ENCODE results near the gene VAV3. TPM values are rescaled to one million over a fixed set of nuclear protein-coding genes. Genes with fewer than 3 reads are reported as not detected.

The VAV3 gene
- total RNA-seq, 1 donor from 2014 or later, result 0.12 TPM

DNA sequence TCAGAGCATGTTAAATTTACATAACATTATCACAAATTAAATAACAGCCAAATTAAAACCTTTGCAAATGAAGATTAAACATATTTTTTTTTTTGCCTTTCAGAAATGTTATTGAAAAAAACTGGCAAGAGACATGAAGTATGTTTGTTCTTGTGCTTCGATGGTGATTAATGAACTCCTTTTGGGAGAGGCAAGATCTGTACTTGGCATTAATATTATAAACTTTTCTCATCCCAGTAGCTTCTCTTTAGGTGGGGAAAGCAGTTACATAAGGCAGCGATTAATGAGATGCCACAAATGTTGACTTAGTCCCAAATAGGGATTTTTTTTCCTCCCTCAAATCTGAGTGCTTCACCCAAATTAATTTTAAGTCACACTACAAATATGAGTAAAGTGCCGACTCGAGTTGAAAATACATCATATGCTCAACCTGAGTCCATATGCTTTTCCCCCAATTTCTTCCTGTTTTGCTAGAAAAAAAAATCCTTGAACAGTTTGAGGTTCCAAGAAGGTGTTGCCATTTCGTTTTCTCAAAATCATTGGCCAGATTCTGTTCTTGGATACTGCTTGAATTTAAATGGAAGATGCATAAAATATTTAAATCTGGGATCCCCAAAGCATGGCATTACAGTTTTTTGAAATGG is 294.5 kb downstream of the VAV3 start:
- TF ChIP-seq, protein P1, sequence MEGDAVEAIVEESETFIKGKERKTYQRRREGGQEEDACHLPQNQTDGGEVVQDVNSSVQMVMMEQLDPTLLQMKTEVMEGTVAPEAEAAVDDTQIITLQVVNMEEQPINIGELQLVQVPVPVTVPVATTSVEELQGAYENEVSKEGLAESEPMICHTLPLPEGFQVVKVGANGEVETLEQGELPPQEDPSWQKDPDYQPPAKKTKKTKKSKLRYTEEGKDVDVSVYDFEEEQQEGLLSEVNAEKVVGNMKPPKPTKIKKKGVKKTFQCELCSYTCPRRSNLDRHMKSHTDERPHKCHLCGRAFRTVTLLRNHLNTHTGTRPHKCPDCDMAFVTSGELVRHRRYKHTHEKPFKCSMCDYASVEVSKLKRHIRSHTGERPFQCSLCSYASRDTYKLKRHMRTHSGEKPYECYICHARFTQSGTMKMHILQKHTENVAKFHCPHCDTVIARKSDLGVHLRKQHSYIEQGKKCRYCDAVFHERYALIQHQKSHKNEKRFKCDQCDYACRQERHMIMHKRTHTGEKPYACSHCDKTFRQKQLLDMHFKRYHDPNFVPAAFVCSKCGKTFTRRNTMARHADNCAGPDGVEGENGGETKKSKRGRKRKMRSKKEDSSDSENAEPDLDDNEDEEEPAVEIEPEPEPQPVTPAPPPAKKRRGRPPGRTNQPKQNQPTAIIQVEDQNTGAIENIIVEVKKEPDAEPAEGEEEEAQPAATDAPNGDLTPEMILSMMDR (IDR thresholded peaks at IDR 0.05), result no peak
- peaks cover 7% of the 10 kb centered on the region for H3K27me3 Mint-ChIP-seq (ENCODE audit: low read depth)
- H3K4me1 Mint-ChIP-seq (ENCODE audit: low read depth), result peaks cover 5% of the 10 kb centered on the region

DNA sequence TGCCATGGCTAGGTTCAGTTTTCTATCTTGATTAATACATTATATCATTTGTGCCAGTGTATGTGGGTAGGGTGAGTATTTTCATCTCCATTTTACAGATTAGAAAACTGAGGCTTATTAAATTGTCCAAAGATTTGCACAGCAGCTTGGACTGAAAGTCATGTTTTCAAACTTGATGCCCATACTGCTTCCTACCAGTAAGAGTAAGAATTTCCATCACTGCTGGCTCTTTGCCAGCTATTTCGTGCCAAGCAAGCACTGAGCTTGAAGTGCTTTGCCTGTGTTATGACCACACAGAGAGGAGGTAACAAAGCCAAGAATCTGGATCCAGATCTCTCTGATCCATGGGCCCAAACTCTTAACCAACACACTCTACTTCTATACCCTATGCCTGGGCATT is 295.0 kb downstream of the VAV3 start:
- peaks cover 4% of the 10 kb centered on the region for H3K9me3 Mint-ChIP-seq (ENCODE audit: low read depth)

More for the DNA sequence above, 294.5 kb downstream of the VAV3 start:
- Mint-ChIP-seq H3K4me3 (ENCODE audit: unreplicated experiment) (no peak overlapping the region), H3K9me3 (ENCODE audit: low read depth) (peaks cover 4% of the 10 kb centered on the region), H3K36me3 (ENCODE audit: low read depth) (no peaks in the 10 kb centered on the region), H3K27ac (ENCODE audit: unreplicated experiment) (no peak overlapping the region)
- DNase-seq (ENCODE audit: low spot score), result no peak

DNA sequence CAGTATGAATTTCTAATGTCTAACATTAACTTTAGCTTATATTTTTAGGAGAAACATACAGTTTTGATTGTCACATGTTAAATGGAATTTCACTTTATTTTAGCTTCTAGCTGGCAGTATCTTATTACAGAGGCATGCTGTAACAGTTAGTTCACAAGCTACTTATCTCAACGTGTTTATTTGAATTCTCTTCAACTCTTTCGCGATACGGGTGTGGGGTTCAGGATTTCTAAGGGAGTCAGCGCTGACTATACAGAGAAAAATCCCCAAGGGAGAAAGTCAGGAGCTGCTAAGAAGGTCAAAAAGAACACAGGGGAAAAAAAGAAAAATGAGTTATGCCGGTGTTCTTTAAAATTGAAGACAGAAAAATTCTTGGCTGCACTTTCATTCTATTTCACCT is 296.2 kb downstream of the VAV3 start:
- TF ChIP-seq, protein P1 (IDR thresholded peaks at IDR 0.05), result no peak
- peaks cover 7% of the 10 kb centered on the region for H3K27me3 Mint-ChIP-seq (ENCODE audit: low read depth)
- peaks cover 5% of the 10 kb centered on the region for H3K4me1 Mint-ChIP-seq (ENCODE audit: low read depth)
- H3K27ac Mint-ChIP-seq (ENCODE audit: unreplicated experiment), result no peak overlapping the region
- H3K36me3 Mint-ChIP-seq (ENCODE audit: low read depth), result no peaks in the 10 kb centered on the region
- no peak for DNase-seq (ENCODE audit: low spot score)
- no peak overlapping the region for H3K4me3 Mint-ChIP-seq (ENCODE audit: unreplicated experiment)
- H3K9me3 Mint-ChIP-seq (ENCODE audit: low read depth), result no peaks in the 10 kb centered on the region

More for the DNA sequence above, 295.0 kb downstream of the VAV3 start:
- H3K4me1 Mint-ChIP-seq (ENCODE audit: low read depth), result peaks cover 5% of the 10 kb centered on the region
- no peaks in the 10 kb centered on the region for H3K36me3 Mint-ChIP-seq (ENCODE audit: low read depth)
- no peak overlapping the region for H3K27ac Mint-ChIP-seq (ENCODE audit: unreplicated experiment)
- H3K4me3 Mint-ChIP-seq (ENCODE audit: unreplicated experiment), result no peak overlapping the region
- TF ChIP-seq, protein P1 (IDR thresholded peaks at IDR 0.05), result no peak
- peaks cover 7% of the 10 kb centered on the region for H3K27me3 Mint-ChIP-seq (ENCODE audit: low read depth)
- no peak for DNase-seq (ENCODE audit: low spot score)

DNA sequence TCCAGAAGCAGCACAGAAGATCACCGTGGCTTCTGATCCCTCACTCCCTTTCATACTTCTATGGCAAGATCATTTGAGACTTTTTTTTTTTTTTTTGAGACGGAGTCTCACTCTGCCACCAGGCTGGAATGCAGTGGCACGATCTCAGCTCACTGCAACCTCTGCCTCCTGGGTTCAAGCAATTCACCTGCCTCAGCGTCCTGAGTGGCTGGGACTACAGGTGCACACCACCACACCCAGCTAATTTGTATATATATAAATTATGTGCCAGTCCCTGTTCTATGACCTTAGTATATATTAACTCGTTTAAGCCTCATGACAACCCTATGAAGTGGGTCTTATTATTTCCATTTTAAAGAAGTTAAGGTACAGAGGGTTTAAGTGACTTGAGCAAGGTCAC is 298.5 kb downstream of the VAV3 start:
- Mint-ChIP-seq H3K4me3 (ENCODE audit: unreplicated experiment) (no peak overlapping the region), H3K27ac (ENCODE audit: unreplicated experiment) (no peak overlapping the region), H3K36me3 (ENCODE audit: low read depth) (no peaks in the 10 kb centered on the region), H3K9me3 (ENCODE audit: low read depth) (no peaks in the 10 kb centered on the region), H3K27me3 (ENCODE audit: low read depth) (peaks cover 5% of the 10 kb centered on the region), H3K4me1 (ENCODE audit: low read depth) (peaks cover 5% of the 10 kb centered on the region)
- TF ChIP-seq, protein P1 (IDR thresholded peaks at IDR 0.05), result no peak
- DNase-seq (ENCODE audit: low spot score), result no peak

DNA sequence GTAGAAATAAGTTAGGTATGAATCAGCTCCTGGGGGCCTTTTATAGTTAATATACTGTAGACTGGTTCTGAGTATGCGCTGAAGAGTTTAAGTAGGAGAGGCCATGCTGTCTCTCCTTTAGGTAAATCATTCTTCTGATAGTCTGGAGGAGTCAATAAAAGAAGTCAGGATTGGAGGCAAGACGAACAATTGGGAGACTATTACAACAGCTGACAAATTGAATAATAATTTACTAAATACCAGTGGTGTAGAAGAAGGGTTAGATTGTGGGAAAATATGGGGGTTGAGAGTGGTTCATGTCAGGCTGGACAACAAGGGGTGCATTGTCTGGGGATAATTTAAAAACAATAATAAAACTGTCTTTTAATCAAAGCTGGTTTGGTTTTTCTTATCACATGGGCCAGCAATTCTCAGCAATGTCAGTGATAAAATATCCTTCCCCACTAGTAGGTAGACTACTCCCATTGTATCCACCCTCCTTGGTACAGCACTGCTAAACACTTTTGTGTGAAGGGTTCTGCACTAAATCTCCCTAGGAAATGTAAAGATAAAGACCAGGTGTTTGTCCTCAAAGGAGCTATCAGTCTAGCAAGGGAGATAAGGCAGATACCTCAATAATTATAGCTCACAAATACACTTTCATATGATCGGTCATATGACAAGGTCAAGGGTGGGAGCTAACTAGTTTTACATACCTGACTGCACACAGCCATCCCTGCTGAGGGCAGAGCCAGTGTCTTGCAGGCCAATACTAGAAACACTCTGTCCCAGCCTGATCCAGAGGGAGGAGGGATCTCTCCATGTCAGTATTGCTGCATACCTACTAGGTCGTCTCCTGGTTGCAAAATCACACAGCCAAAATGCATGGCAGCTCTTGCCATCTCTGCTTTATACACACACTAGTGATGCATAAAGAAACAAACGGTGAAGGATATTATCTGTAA is 299.7 kb downstream of the VAV3 start:
- Mint-ChIP-seq H3K36me3 (ENCODE audit: low read depth) (no peaks in the 10 kb centered on the region), H3K4me3 (ENCODE audit: unreplicated experiment) (no peak overlapping the region), H3K9me3 (ENCODE audit: low read depth) (no peaks in the 10 kb centered on the region), H3K4me1 (ENCODE audit: low read depth) (peaks cover 5% of the 10 kb centered on the region), H3K27me3 (ENCODE audit: low read depth) (peaks cover 5% of the 10 kb centered on the region), H3K27ac (ENCODE audit: unreplicated experiment) (no peak overlapping the region)
- TF ChIP-seq, protein P1 (IDR thresholded peaks at IDR 0.05), result no peak
- no peak for DNase-seq (ENCODE audit: low spot score)
